GM23248 (cell line): ENCODE data around the gene TMPRSS11B. TPM values are rescaled to one million over a fixed set of nuclear protein-coding genes. Genes with fewer than 3 reads are reported as not detected.
"Not testable (repeated sequence)": the region's sequence is repeated elsewhere in the genome, so short reads cannot be mapped to it uniquely, and the experiment has no call there.

Source experiments
- DNase-seq: peaks from one replicate; pipeline ENCODE4 v3.0.0-alpha.2; 2015
- H2AFZ ChIP-seq: fragments of 200-600 bp; sonication (generic); 2 replicates; pipeline ENCODE4 v1.6.1; 2016; ENCODE audit warnings: antibody characterized with exemption
- H3F3A ChIP-seq: fragments of 200-600 bp; sonication (generic); 2 replicates; pipeline ENCODE4 v1.6.1; 2016; ENCODE audit warnings: mild to moderate bottlenecking, antibody characterized with exemption, mixed run types; ENCODE audit not compliant: insufficient read depth
- H3K27ac ChIP-seq: fragments of 200-600 bp; sonication (generic); 2 replicates; pipeline ENCODE4 v1.5.1; 2016; ENCODE audit warnings: mild to moderate bottlenecking
- H3K27me3 ChIP-seq: fragments of 200-600 bp; sonication (generic); replicated peaks from 2 replicates; pipeline ENCODE4 v1.6.1; 2016; ENCODE audit warnings: mild to moderate bottlenecking; ENCODE audit not compliant: insufficient read depth
- H3K36me3 ChIP-seq: fragments of 200-600 bp; sonication (generic); 2 replicates; pipeline ENCODE4 v1.6.1; 2016; ENCODE audit warnings: low read depth, mild to moderate bottlenecking
- H3K4me1 ChIP-seq: fragments of 200-600 bp; sonication (generic); 2 replicates; pipeline ENCODE4 v1.6.1; 2016; ENCODE audit warnings: mild to moderate bottlenecking; ENCODE audit not compliant: insufficient read depth
- H3K4me2 ChIP-seq: fragments of 200-600 bp; sonication (generic); one replicate; pipeline ENCODE4 v1.6.1; 2016; ENCODE audit warnings: mild to moderate bottlenecking; ENCODE audit not compliant: unreplicated experiment
- H3K4me3 ChIP-seq: fragments of 200-600 bp; sonication (generic); 2 replicates; pipeline ENCODE4 v1.5.1; 2016; ENCODE audit warnings: mild to moderate bottlenecking
- H3K79me2 ChIP-seq: fragments of 200-600 bp; sonication (generic); 2 replicates; pipeline ENCODE4 v1.6.1; 2016; ENCODE audit warnings: mild to moderate bottlenecking; ENCODE audit not compliant: insufficient read depth
- H3K9ac ChIP-seq: fragments of 200-600 bp; sonication (generic); 2 replicates; pipeline ENCODE4 v1.6.1; 2016; ENCODE audit warnings: mild to moderate bottlenecking
- H3K9me2 ChIP-seq: fragments of 200-600 bp; sonication (generic); 2 replicates; pipeline ENCODE4 v1.6.1; 2016; ENCODE audit warnings: mixed run types, mild to moderate bottlenecking, moderate library complexity; ENCODE audit not compliant: insufficient read depth
- H3K9me3 ChIP-seq: fragments of 200-600 bp; sonication (generic); one replicate; pipeline ENCODE4 v1.6.1; 2017; ENCODE audit warnings: low read depth
- H4K20me1 ChIP-seq: fragments of 200-600 bp; sonication (generic); 2 replicates; pipeline ENCODE4 v1.6.0; 2016; ENCODE audit not compliant: insufficient read depth
- EZH2 ChIP-seq: fragments of 200-600 bp; sonication (generic); IDR thresholded peaks from 2 replicates; pipeline ENCODE4 v1.6.1; 2018; ENCODE audit warnings: antibody characterized with exemption, mild to moderate bottlenecking; ENCODE audit not compliant: insufficient read depth, poor library complexity, severe bottlenecking
- EZH2phosphoT487 ChIP-seq: fragments of 200-600 bp; sonication (generic); IDR thresholded peaks from 2 replicates; pipeline ENCODE4 v1.6.1; 2018; ENCODE audit warnings: antibody characterized with exemption, moderate library complexity, mild to moderate bottlenecking, low read depth; ENCODE audit not compliant: insufficient read depth
- WGBS, 2 experiments: methylation state at CpG; one replicate each; pipeline ENCODE4 v1.1.6; 2015 to 2017; ENCODE audit warnings: low lambda C conversion rate in 2 of 2, low coverage in 1 of 2; ENCODE audit errors: missing lambda C conversion rate in 2 of 2; 5-methylcytosine and 5-hydroxymethylcytosine counted together
- in situ Hi-C: fragments of 300-500 bp; cut with MboI; formaldehyde crosslinking; loops from 2 replicates; pipeline ENCODE4 v1.15.0; 2020
- polyA plus RNA-seq: library from polyadenylated mRNA; unstranded; fragments of >200 nt; fragmentation: Nextera tagmentation; extraction: Ambion mirVana; gene quantifications from 2 replicates; pipeline ENCODE4 v1.2.1, GENCODE V29; 2016
- total RNA-seq: library from RNA; depleted of rRNA; stranded (reverse); fragments of >200 nt; shearing (Covaris generic); gene quantifications from 2 replicates; pipeline ENCODE4 v1.2.3, GENCODE V29; 2014

TMPRSS11B gene
- total and polyA plus RNA-seq, 2 experiments from 2014 or later = not detected

- no peaks in the 10 kb centered on the region for H3K4me1 ChIP-seq
- H3K4me2 ChIP-seq = no peak overlapping the region
- H2AFZ ChIP-seq = no peak overlapping the region
- H3K9ac ChIP-seq = no peak overlapping the region
- 4 to 6% methylated on average over 1 of the region's 1 CpG for WGBS, 2 experiments
- H3K9me2 ChIP-seq = no peaks in the 10 kb centered on the region
- H3K36me3 ChIP-seq = no peaks in the 10 kb centered on the region
- in situ Hi-C loops = no loop called here
- H3K79me2 ChIP-seq = no peaks in the 10 kb centered on the region
- H3K9me3 ChIP-seq = no peaks in the 10 kb centered on the region
- TF ChIP-seq EZH2phosphoT487 = no peak
- no peak for TF ChIP-seq EZH2
- H3K27ac ChIP-seq = no peak overlapping the region
- peak; percentile 33 for DNase-seq
- H3F3A ChIP-seq = no peaks in the 10 kb centered on the region
- no peak overlapping the region for H3K4me3 ChIP-seq
- H3K27me3 ChIP-seq = no peaks in the 10 kb centered on the region
- H4K20me1 ChIP-seq = no peaks in the 10 kb centered on the region
Observed at GRCh38 chr4:68218044-68218443, 27.4 kb downstream of the TMPRSS11B start.

GRCh38 chr4:68216501-68216900 lies 29.0 kb downstream of the TMPRSS11B start:
- no peak for DNase-seq
- Histone ChIP-seq H3K9me3 (no peaks in the 10 kb centered on the region), H3K9me2 (no peaks in the 10 kb centered on the region), H3F3A (no peaks in the 10 kb centered on the region), H3K36me3 (no peaks in the 10 kb centered on the region), H2AFZ (no peak overlapping the region), H3K79me2 (no peaks in the 10 kb centered on the region), H4K20me1 (no peaks in the 10 kb centered on the region), H3K27me3 (no peaks in the 10 kb centered on the region), H3K4me3 (no peak overlapping the region), H3K4me1 (no peaks in the 10 kb centered on the region), H3K4me2 (no peak overlapping the region), H3K9ac (no peak overlapping the region), H3K27ac (no peak overlapping the region)
- TF ChIP-seq EZH2 = no peak
- TF ChIP-seq EZH2phosphoT487 = no peak
- in situ Hi-C loops = no loop called here

GRCh38 chr4:68209003-68209402 lies 36.5 kb downstream of the TMPRSS11B start:
- H3K9ac ChIP-seq = no peak overlapping the region
- no peak overlapping the region for H3K27ac ChIP-seq
- no peak overlapping the region for H3K4me2 ChIP-seq
- WGBS, 2 experiments = 10 to 11% methylated on average over 1 of the region's 1 CpG
- no peaks in the 10 kb centered on the region for H3K79me2 ChIP-seq
- no peaks in the 10 kb centered on the region for H3F3A ChIP-seq
- TF ChIP-seq EZH2 (no peak), EZH2phosphoT487 (no peak)
- H3K9me3 ChIP-seq = no peaks in the 10 kb centered on the region
- no peaks in the 10 kb centered on the region for H4K20me1 ChIP-seq
- no peak overlapping the region for H3K4me3 ChIP-seq
- no peaks in the 10 kb centered on the region for H3K27me3 ChIP-seq
- in situ Hi-C loops = no loop called here
- H3K9me2 ChIP-seq = no peaks in the 10 kb centered on the region
- H2AFZ ChIP-seq = no peak overlapping the region
- no peaks in the 10 kb centered on the region for H3K36me3 ChIP-seq
- H3K4me1 ChIP-seq = no peaks in the 10 kb centered on the region
- peak; percentile 1 for DNase-seq

- H3K36me3 ChIP-seq, H3K9me3 ChIP-seq, H4K20me1 ChIP-seq, H3K79me2 ChIP-seq, H3K4me1 ChIP-seq, H3K4me3 ChIP-seq, H3K27ac ChIP-seq, H3K4me2 ChIP-seq, H3K9me2 ChIP-seq, H3K9ac ChIP-seq, H3F3A ChIP-seq, H2AFZ ChIP-seq, in situ Hi-C loops, DNase-seq: not testable (repeated sequence)
- H3K27me3 ChIP-seq = peaks cover 13% of the 10 kb centered on the region
- WGBS, 2 experiments = 31 to 35% methylated on average over 5 of the region's 5 CpGs
Observed at GRCh38 chr4:68194305-68194704, 51.2 kb downstream of the TMPRSS11B start.

- no peaks in the 10 kb centered on the region for H3K4me1 ChIP-seq
- in situ Hi-C loops = no loop called here
- WGBS, 2 experiments = 18 to 21% methylated on average over 1 of the region's 1 CpG
- H3K9ac ChIP-seq = no peak overlapping the region
- no peaks in the 10 kb centered on the region for H3K79me2 ChIP-seq
- H3K4me3 ChIP-seq = no peak overlapping the region
- H3F3A ChIP-seq = no peaks in the 10 kb centered on the region
- no peaks in the 10 kb centered on the region for H3K9me3 ChIP-seq
- no peak for DNase-seq
- H2AFZ ChIP-seq = no peak overlapping the region
- no peak overlapping the region for H3K4me2 ChIP-seq
- H3K9me2 ChIP-seq = no peaks in the 10 kb centered on the region
- H4K20me1 ChIP-seq = no peaks in the 10 kb centered on the region
- no peak overlapping the region for H3K27ac ChIP-seq
- H3K27me3 ChIP-seq = peaks cover 13% of the 10 kb centered on the region
- no peaks in the 10 kb centered on the region for H3K36me3 ChIP-seq
- TF ChIP-seq EZH2 (no peak), EZH2phosphoT487 (no peak)
Observed at GRCh38 chr4:68193194-68193593, 52.3 kb downstream of the TMPRSS11B start.
